Ramos (cell line): ENCODE measurements around the gene RNF141.

Experiments used
- in situ Hi-C: fragments of 300-500 bp; cut with MboI; formaldehyde crosslinking; loops from one replicate; pipeline ENCODE4 v1.14.3; 2022; ENCODE audit warnings: low sequenced_read_pairs; ENCODE audit not compliant: unreplicated experiment

Gene RNF141

GRCh38 chr11:10564030-10564429, 23.0 kb upstream of the RNF141 start:
- in situ Hi-C loops, result no loop called here

GRCh38 chr11:10561947-10562346, 21.0 kb upstream of the RNF141 start:
- in situ Hi-C loops, result no loop called here

- in situ Hi-C loops, result no loop called here
Observed at GRCh38 chr11:10561043-10561818, 20.2 kb upstream of the RNF141 start.

GRCh38 chr11:10558288-10558687, 17.3 kb upstream of the RNF141 start:
- in situ Hi-C loops, result no loop called here

- in situ Hi-C loops, result no loop called here
Observed at GRCh38 chr11:10556590-10556989, 15.6 kb upstream of the RNF141 start.

- in situ Hi-C loops, result no loop called here
Observed at GRCh38 chr11:10551845-10552352, 10.9 kb upstream of the RNF141 start.

DNA sequence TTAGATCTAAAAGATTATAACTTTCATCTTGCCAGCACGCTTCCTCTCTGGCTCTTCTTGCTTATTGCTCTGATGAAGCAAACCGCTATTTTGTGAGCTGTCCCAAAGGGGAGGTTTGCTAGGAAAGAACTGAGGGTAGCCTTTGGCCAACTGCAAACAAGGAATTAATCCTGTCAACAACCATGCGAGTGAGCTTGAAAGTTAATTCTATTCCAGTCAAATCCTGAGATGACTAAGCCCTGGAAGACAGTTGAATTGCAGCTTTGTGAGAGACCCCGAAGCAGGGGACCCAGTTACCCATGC, 10.3 kb upstream of the RNF141 start:
- in situ Hi-C loops, result no loop called here

DNA sequence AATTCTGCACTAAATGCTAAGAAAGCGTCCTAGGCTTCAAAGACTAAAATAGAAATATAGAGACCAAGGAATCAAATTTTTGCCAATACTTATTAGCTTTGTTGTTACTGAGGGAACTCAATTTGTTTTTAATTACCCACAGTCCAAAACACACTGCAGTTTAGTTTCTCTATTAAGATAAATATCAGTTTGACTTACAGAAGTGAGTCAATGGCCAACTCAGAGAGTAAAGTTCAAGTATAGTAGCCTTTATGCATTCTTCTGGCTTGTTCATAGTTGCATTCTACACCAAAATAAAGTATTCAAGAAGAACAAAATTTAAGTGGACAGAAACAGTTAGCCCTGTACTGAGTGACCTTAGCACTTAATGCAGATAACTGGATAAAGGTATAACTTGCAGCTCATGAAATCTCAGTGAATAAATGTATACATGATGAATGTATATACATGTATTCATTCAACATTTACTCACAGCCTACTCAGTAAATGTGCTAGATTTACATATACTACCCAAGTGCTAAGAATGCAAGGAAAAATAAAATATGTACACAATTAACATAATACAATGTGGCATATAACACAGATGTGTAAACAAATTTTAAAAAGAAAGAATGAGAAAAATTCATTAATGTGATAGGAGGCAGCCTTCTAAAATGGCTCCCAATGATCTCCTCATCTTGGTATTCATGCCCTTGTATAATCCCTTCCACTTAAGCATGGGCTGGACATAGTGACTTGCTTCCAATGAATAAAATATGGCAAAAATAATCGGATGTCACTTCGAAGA, 9.7 kb upstream of the RNF141 start:
- in situ Hi-C loops, result no loop called here

DNA sequence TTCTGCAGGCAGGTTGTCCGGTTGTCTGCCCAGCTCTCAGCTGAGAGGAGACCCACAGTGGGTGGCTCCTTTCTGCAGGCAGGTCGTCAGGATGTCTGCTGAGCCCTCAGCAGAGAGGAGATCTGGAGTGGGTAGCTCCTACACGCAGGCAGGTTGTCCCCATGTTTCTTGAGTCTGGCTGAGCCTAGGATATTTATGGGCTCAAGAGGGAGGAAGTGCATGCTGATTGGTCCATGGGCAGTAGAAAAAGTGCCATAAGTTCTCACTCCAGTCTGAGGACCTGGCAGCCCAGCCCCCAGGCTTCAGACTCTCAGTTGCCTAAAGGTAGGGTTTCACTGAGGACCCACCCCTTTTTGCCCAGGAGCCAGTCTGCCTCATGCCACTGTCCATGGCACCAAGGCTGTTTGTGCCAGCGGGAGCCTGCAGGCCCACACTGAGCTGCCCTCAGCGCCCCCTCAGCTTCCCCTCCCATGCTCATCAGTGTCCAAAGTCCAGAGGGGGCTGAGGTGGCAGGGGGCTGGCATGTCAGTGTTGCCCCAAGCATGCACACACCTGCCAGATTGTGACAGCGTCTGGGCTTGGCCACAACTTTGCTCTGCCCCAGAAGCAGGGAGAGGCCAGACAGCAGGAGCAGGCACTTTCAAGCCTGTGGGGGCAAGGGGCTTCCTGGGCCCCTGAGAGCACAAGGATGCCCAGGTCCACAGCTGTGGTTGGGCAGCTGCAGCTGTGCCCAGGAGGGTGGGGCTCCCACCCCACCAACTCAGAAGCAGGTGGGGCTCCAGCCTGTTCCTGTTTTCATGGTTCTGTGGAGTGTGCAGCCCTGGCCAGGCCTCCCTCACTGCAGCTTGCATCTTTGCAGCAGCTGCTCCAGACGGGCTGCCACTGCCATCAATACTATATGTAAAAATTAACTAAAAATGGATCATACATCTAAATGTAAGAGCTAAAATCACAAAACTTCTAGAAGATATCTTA, 3.8 kb upstream of the RNF141 start:
- in situ Hi-C loops, result no loop called here

DNA sequence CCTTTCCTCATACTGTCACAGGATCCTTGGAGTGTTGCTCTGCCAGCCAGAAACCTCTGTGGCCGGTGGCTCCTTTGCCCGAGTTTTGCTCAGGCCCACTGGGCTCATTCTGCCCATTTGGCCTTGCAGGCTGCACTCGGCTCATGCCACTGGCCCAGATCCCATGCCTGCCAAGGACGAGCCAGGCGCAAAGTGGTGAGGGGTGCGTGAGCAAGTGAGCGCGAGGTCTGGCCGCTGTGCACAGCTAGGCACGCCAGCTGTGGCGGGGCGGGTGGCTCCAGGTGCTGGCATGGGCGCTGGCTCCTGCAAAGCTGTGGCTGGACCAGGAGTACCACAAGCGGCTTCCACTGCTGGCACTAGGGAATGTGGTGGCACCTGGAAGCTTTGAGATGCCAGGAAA, 2.8 kb upstream of the RNF141 start:
- in situ Hi-C loops, result no loop called here

GRCh38 chr11:10542776-10543175, 1.8 kb upstream of the RNF141 start:
- in situ Hi-C loops, result no loop called here

DNA sequence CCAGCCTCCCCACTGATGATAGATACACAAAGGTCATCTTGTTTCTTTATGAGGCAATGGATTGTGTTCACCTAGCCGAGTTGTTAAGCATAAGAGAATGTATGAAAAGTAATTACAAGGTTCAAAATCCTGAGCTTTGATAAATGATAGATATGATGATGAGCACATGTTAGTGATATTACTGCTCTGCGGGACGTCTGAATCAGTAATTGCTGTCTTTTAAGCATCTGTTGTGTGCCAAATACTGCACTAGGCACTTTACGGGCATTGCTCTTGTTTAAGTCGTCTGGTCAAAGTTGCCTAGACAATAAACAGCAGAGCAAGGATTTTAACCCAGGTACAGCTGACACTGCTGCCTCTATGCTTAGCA, 559 bp upstream of the RNF141 start:
- in situ Hi-C loops, result no loop called here

DNA sequence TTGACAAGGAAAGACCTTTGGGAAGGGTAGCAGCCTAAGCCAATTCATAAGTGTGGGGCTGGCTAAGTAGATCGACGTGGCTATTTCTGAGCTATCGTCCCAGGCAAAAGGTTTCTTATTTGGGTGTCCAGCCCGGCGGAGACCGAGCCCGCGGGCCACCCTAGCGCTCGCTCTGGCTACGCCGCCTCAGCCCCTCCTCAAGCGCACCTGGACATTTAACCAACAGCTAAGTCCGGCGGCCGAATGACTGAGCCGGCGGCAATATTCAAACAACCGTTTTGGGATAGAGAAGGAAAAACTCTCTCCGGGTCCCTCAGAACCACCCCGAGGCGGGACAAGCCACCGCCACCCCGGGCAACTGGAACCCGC, 457 bp downstream of the RNF141 start:
- in situ Hi-C loops, result no loop called here

- in situ Hi-C loops, result no loop called here
Observed at GRCh38 chr11:10539339-10539738, 1.6 kb downstream of the RNF141 start.

DNA sequence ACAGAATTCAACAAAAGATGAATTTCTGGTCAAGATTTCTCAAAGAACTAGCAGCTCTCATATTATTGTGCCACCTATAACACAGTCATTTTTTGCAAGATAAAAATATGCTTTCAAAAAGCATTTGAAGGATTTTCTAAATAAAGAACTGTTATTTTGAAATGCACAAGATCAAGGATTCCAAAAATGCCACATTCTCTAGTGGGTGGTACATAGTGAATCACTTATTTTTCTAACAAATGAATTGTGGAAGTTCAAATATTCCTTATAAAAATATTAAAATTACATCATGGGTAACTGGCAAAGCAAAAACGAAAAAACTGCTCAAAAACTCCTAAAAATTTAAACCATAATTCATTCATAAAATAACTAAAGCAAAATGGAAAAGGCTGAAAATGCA, 2.1 kb downstream of the RNF141 start:
- in situ Hi-C loops, result no loop called here

DNA sequence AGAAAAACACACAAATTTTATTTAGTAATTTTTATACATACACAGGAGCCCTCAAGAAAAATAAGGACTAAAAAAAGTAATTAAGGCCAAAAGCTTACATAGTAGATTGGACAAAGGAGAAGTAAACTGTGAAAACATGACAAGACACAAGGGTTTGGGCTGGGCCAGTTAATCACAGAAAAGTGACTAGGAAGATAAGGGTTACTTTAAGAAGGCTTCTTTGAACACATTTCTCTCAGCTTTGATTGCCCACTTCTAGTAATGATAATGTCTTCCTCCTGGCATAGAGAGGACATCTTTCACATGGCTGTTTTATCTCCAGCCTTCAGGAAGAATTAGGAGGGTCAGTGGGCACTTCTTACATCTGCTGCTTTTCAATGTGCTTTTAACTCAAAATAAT, 3.4 kb downstream of the RNF141 start:
- in situ Hi-C loops, result no loop called here

DNA sequence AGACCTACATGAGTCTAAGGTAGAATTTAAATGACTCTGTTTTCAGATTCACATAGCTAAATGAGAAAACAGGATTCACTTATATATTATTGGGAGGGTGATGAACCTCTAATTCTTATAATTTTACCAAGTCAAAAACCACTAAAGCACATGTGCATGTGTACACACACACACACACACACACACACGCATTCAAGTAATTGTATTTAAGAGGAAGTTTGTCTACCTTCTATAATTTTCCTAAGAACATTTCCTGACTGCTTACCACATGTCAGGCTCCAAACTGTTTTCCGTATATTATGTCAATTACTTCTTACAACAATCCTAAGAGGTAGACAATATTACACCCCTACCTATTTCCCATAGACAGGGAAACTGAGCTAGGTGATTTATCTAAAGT, 6.7 kb downstream of the RNF141 start:
- in situ Hi-C loops, result no loop called here

DNA sequence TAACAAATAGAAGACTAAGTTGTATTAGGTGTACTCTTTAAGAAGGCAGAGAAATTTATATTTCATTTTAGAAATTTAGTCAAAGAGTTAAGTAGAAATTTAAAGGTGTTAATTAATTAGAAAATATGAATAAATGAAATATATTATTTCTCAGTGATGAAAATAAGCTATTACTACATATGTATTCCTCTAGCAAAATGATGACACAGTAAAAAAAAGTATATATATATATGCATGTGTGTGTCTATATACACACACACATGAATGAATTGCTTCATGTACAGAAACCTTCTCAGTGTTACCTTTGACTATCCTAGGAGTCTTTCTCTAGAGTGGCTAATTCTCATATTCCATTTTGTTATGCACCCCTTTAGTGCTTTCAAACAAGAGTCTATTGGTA, 7.7 kb downstream of the RNF141 start:
- in situ Hi-C loops, result no loop called here

DNA sequence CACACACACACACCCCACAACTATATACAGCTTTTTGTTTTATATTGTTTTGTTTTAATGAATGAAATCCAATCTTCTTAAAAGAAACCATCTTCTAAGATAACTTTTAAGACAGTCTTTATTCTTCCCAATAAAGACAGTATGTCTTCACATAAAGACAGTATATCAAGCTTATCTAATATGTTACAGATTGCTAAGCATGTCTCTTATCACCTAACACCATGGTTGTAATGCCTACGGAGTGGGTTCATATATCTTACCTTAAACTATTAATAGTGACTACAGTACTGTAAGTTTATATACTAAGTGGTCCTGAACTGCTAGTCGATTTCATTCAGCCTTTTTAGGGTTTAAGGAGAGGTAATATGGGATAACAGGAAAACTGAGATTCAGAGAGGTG, 8.5 kb downstream of the RNF141 start:
- in situ Hi-C loops, result no loop called here

DNA sequence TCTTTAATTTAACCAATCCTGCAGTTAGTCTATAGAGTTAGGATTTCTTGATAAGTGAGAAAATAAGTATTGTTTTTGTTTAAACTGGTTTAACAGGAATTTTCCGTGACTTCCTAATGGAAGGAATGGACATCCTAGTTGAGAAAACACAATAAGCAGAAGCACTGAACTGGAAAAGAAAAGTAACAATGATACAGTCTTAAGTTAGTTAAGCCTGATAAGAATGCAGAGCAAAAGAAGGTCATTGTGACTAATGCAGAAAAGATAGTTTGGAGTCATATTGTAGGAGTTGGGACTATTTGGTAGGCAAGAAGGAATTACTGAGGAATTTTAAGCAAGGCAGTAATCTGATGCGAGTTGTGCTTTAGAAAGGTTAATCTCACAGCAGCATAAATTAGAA, 11.7 kb downstream of the RNF141 start:
- in situ Hi-C loops, result no loop called here

DNA sequence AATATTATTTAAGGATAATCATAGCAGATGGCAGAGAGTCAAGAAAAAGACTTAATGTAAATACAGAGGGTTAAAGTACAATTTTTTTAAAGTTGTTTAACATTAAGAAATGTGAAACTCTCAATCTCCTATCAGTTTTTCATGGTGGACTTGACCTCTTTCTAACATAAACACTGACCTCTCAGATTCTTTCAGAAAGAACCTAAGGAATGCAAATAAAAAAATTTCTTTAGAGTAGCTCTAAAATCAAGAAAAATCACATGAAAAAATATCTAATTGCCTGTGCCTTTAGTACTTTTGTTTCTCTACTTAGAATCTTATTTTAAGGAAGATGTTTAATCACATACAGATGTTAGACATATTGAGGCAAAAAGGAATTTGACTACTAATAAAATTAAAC, 12.9 kb downstream of the RNF141 start:
- in situ Hi-C loops, result no loop called here
